Gastrocnemius medialis (tissue), 4 donors: ENCODE results near the gene PCDHGB4. TPM values are rescaled to one million over a fixed set of nuclear protein-coding genes. Genes with fewer than 3 reads are reported as not detected.
"Not testable (repeated sequence)": the region's sequence is repeated elsewhere in the genome, so short reads cannot be mapped to it uniquely, and the experiment has no call there.

ENCODE experiments used
- ATAC-seq, 2 donors: fragments of 150-250 bp; one replicate each; pipeline ENCODE4 v1.9.1; 2016
- DNase-seq, 2 donors: peaks; one replicate each; pipeline ENCODE4 v3.0.0-alpha.2; 2019
- H3K27ac ChIP-seq, 4 donors: fragments of 200-600 bp; sonication (generic); 1 replicate in 1 of 4; 2 replicates in 3 of 4; pipeline ENCODE4 v1.5.1; 2016 to 2018; ENCODE audit warnings: mild to moderate bottlenecking in 2 of 4, moderate library complexity in 1 of 4
- H3K27me3 ChIP-seq, 3 donors: fragments of 200-600 bp; sonication (generic) in 2 of 3; 1 replicate in 1 of 3; 2 replicates in 2 of 3; pipeline versions ENCODE4 v1.5.1 to v1.6.0; 2016 to 2019; ENCODE audit warnings: mild to moderate bottlenecking in 1 of 3, moderate library complexity in 1 of 3
- H3K36me3 ChIP-seq, 2 donors: fragments of 200-600 bp; sonication (generic) in 1 of 2; one replicate each; pipeline ENCODE4 v1.5.1; 2017 to 2018
- H3K4me1 ChIP-seq, 2 donors: fragments of 200-600 bp; sonication (generic) in 1 of 2; one replicate each; pipeline ENCODE4 v1.5.1; 2016 to 2017; ENCODE audit warnings: mild to moderate bottlenecking in 2 of 2
- H3K4me3 ChIP-seq, 4 donors: fragments of 200-600 bp; sonication (generic) in 3 of 4; 1 replicate in 1 of 4; 2 replicates in 3 of 4; pipeline ENCODE4 v1.5.1; 2016 to 2019; ENCODE audit warnings: mild to moderate bottlenecking in 2 of 4
- H3K9me3 ChIP-seq, 3 donors: fragments of 200-600 bp; sonication (generic) in 2 of 3; 1 replicate in 1 of 3; 2 replicates in 2 of 3; pipeline ENCODE4 v1.5.1; 2016 to 2019
- POLR2A ChIP-seq, 2 donors: fragments of 450-650 bp; IDR thresholded peaks; one replicate each; pipeline ENCODE4 v1.6.1; 2017; ENCODE audit warnings: antibody characterized with exemption in 2 of 2, mild to moderate bottlenecking in 2 of 2, moderate library complexity in 2 of 2
- in situ Hi-C, 4 donors: fragments of 200-750 bp; cut with MboI; loops; one replicate each; pipeline versions ENCODE4 v1.15.0 to v1.8.0; 2017; ENCODE audit warnings: low sequenced_read_pairs in 4 of 4
- intact Hi-C: fragments of 100-400 bp; cut with DNase I; formaldehyde crosslinking; loops from one replicate; pipeline ENCODE4 v1.15.1; 2023; ENCODE audit warnings: low total_unique reads
- total RNA-seq, 4 donors: library from RNA; depleted of rRNA; stranded (reverse); fragments of >200 nt; gene quantifications; one replicate each; pipeline versions ENCODE4 v1.1.0 to v1.2.3, GENCODE V29; 2016
- TF ChIP-seq, protein P1 (sequence below), 5 experiments: fragments of 450-650 bp in 3 of 5; fragments of 200-600 bp in 2 of 5; sonication (generic) in 2 of 5; IDR thresholded peaks in 4 of 5; conservative IDR thresholded peaks in 1 of 5; 1 replicate in 4 of 5; 2 replicates in 1 of 5; pipeline ENCODE4 v1.5.1; 2016 to 2019; ENCODE audit warnings: antibody characterized with exemption in 5 of 5, mild to moderate bottlenecking in 3 of 5, moderate library complexity in 3 of 5

The PCDHGB4 gene
- total RNA-seq: 1 to 10 TPM in 3 of 4 donors, under 1 TPM in 1; 0.88 to 2.1 (median 1.3) TPM

DNA sequence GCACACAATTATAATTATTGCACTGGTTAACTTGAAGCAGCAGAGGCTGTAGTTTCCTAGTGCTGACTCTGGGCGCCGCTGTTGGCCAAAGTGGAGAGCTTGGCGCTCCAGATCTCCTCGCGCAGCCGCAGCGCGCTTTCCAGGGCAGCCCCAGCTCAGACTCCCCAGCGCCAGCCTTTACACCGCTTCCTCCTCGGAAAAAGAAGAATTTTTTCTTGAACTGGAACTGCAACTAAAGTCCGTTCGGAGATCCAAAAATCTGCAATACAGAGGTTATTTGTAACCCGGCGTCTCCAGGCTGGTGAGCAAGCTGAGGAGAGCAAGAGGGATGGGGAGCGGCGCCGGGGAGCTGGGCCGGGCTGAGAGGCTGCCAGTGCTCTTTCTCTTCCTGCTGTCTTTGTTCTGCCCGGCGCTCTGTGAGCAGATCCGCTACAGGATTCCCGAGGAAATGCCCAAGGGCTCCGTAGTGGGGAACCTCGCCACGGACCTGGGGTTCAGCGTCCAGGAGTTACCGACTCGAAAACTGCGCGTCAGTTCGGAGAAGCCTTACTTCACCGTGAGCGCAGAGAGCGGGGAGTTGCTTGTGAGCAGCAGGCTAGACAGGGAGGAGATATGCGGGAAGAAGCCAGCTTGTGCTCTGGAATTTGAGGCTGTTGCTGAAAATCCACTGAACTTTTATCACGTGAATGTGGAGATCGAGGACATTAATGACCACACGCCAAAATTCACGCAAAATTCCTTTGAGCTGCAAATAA lies at the start of gene PCDHGB4:
PCDHGB4 (plus strand) TSS at position 142 of the 755 bp plus-strand sequence; CDS start at position 329, 187 bp downstream.
- ATAC-seq: peak; percentile 47 to 83
- H3K36me3 ChIP-seq, H3K27me3 ChIP-seq, intact Hi-C loops, in situ Hi-C loops, H3K4me1 ChIP-seq, H3K9me3 ChIP-seq: not testable (repeated sequence)
- TF ChIP-seq, protein P1, sequence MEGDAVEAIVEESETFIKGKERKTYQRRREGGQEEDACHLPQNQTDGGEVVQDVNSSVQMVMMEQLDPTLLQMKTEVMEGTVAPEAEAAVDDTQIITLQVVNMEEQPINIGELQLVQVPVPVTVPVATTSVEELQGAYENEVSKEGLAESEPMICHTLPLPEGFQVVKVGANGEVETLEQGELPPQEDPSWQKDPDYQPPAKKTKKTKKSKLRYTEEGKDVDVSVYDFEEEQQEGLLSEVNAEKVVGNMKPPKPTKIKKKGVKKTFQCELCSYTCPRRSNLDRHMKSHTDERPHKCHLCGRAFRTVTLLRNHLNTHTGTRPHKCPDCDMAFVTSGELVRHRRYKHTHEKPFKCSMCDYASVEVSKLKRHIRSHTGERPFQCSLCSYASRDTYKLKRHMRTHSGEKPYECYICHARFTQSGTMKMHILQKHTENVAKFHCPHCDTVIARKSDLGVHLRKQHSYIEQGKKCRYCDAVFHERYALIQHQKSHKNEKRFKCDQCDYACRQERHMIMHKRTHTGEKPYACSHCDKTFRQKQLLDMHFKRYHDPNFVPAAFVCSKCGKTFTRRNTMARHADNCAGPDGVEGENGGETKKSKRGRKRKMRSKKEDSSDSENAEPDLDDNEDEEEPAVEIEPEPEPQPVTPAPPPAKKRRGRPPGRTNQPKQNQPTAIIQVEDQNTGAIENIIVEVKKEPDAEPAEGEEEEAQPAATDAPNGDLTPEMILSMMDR (IDR thresholded peaks at IDR 0.05 in 4 of 5, conservative IDR thresholded peaks at IDR 0.05 in 1 of 5): peak; percentile 38 to 67 (median 53)
- Histone ChIP-seq H3K27ac (peak within 1 kb of the TSS in 2 of 4 donors; percentile 44 to 47), H3K4me3 (peak within 1 kb of the TSS; percentile 14 to 52 (median 46))
- DNase-seq: peak in 1 of 2 donors; percentile 44

DNA sequence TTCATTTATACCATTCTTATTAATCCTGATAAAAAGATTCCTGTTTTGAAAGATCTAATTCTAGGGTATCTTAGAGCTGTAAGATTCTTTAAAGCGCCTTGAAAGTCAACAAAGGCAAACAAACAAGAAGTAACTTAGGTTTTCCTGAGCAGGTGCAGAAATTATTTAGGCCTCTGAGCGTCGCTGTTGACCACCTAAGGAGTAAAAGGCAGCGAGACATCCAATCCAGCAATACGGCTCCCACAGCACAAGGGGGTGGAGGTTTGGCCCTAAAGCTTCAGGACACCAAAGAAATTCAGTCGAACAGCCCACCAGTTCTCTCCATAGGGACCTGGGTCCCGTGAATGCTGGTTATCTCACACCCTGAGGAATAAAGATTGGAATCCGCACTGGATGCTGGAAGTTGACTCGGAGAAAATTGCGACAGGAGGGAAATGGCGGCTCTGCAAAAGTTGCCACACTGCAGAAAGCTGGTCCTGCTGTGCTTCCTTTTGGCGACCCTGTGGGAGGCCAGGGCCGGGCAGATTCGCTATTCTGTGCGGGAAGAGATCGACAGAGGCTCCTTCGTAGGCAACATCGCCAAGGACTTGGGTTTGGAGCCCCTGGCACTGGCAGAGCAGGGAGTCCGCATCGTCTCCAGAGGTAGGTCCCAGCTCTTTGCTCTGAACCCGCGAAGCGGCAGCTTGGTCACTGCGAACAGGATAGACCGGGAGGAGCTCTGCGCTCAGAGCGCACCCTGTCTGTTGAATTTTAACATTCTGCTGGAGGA lies 48.8 kb upstream of the PCDHGB4 start, which contains the start of gene PCDHGA2:
PCDHGA2 (plus strand) TSS at position 223 of the 769 bp plus-strand sequence.
- in situ Hi-C loops: no loop called here

DNA sequence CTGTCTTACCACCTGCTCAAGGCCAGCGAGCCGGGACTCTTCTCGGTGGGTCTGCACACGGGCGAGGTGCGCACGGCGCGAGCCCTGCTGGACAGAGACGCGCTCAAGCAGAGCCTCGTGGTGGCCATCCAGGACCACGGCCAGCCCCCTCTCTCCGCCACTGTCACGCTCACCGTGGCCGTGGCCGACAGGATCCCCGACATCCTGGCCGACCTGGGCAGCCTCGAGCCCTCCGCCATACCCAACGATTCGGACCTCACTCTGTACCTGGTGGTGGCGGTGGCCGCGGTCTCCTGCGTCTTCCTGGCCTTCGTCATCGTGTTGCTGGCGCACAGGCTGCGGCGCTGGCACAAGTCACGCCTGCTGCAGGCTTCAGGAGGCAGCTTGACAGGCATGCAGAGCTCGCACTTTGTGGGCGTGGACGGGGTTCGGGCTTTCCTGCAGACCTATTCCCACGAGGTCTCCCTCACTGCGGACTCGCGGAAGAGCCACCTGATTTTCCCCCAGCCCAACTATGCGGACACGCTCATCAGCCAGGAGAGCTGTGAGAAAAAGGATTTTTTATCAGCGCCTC lies 46.6 kb upstream of the PCDHGB4 start:
- peaks cover 0 to 25% (median 0%) of the 10 kb centered on the region in 3 donors for H3K9me3 ChIP-seq
- DNase-seq, ATAC-seq, H3K4me3 ChIP-seq, H3K27ac ChIP-seq, intact Hi-C loops, H3K4me1 ChIP-seq, H3K36me3 ChIP-seq: not testable (repeated sequence)
- peaks cover 5 to 17% (median 8%) of the 10 kb centered on the region in 3 donors for H3K27me3 ChIP-seq
- in situ Hi-C loops: loop anchor here in 1 of 4 donors (10.0 kb wide), 1 partner anchor 224 kb away; no protein-coding TSS in a partner anchor

More for the DNA sequence above, 48.8 kb upstream of the PCDHGB4 start, which contains the start of gene PCDHGA2:
- H3K9me3 ChIP-seq: peaks cover 0 to 18% (median 0%) of the 10 kb centered on the region in 3 donors
- no peaks in the 10 kb centered on the region for H3K36me3 ChIP-seq
- no peaks in the 10 kb centered on the region for H3K4me1 ChIP-seq
- H3K27ac ChIP-seq: peak within 1 kb of the TSS; percentile 30 to 77 (median 70)
- H3K27me3 ChIP-seq: peaks cover under 1 to 11% (median 10%) of the 10 kb centered on the region in 3 donors
- TF ChIP-seq POLR2A (IDR thresholded peaks at IDR 0.05): no peak
- TF ChIP-seq, protein P1 (IDR thresholded peaks at IDR 0.05 in 4 of 5, conservative IDR thresholded peaks at IDR 0.05 in 1 of 5): peak; percentile 40 to 64 (median 60)
- no peak for DNase-seq
- intact Hi-C loops: no loop called here
- ATAC-seq: peak; percentile 45 to 66
- peak within 1 kb of the TSS; percentile 12 to 58 (median 48) for H3K4me3 ChIP-seq

DNA sequence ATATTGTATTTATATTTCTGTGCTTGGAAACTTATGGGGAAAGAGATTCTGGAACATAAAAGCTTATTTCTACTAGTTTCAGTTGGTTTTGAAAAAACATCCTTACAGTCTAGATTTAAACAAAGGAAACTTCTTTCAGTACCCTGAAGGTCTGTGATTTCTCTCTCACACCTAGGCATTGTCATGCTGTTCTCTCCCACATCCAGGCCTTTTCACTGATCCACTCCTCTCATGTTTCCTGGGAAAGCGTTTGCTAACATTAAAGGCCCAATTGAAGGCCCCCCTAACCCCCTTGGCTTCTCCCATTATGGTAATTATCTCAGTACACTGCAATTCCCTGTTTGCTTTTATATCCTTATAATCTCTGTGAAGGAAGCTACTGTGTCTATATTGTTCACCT lies 44.7 kb upstream of the PCDHGB4 start:
- Histone ChIP-seq H3K4me3 (no peak overlapping the region), H3K4me1 (no peaks in the 10 kb centered on the region), H3K9me3 (peaks cover 0 to 25% (median 0%) of the 10 kb centered on the region in 3 donors), H3K36me3 (no peaks in the 10 kb centered on the region), H3K27ac (peak overlapping the region in 2 of 4 donors; percentile 8 to 15), H3K27me3 (peaks cover 7 to 17% (median 8%) of the 10 kb centered on the region in 3 donors)
- no peak for TF ChIP-seq POLR2A (IDR thresholded peaks at IDR 0.05)
- TF ChIP-seq, protein P1 (IDR thresholded peaks at IDR 0.05 in 4 of 5, conservative IDR thresholded peaks at IDR 0.05 in 1 of 5): no peak
- ATAC-seq (no peak), DNase-seq (no peak)
- intact Hi-C loops: no loop called here
- in situ Hi-C loops: loop anchor here in 1 of 4 donors (10.0 kb wide), 1 partner anchor 222 kb away; no protein-coding TSS in a partner anchor
